CD4-positive, alpha-beta T cell treated with Interleukin-6 for 4 hours (primary cell): ENCODE results near the gene ZFP92.
A peak's percentile ranks its signal among the peaks of the same experiment; 100 is the strongest.
"Not testable (repeated sequence)": the region's sequence is repeated elsewhere in the genome, so short reads cannot be mapped to it uniquely, and the experiment has no call there.

Source experiments
- DNase-seq: peaks from one replicate; pipeline ENCODE4 v3.0.0-alpha.2; 2020; ENCODE audit warnings: mixed read lengths

The ZFP92 gene

GRCh38 chrX:153387345-153387744 is 23.9 kb upstream of the ZFP92 start:
- DNase-seq = no peak

- no peak for DNase-seq
These were observed 23.1 kb upstream of the ZFP92 start for GRCh38 chrX:153387987-153388721.

- DNase-seq = no peak
These were observed 22.4 kb upstream of the ZFP92 start for GRCh38 chrX:153388722-153389459.

GRCh38 chrX:153389460-153389768 is 21.9 kb upstream of the ZFP92 start:
- DNase-seq = not testable (repeated sequence)

GRCh38 chrX:153392642-153393321 is 18.5 kb upstream of the ZFP92 start:
- no peak for DNase-seq

GRCh38 chrX:153394612-153395011 is 16.7 kb upstream of the ZFP92 start:
- no peak for DNase-seq

- no peak for DNase-seq
These were observed 15.5 kb upstream of the ZFP92 start for GRCh38 chrX:153395613-153396319.

GRCh38 chrX:153396320-153397195 is 14.7 kb upstream of the ZFP92 start:
- DNase-seq = no peak

GRCh38 chrX:153397256-153397960 is 13.9 kb upstream of the ZFP92 start:
- no peak for DNase-seq

GRCh38 chrX:153398275-153398960 is 12.9 kb upstream of the ZFP92 start:
- no peak for DNase-seq

GRCh38 chrX:153400146-153401132 is 10.8 kb upstream of the ZFP92 start:
- DNase-seq = peak; percentile 59

GRCh38 chrX:153401133-153401764 is 10.0 kb upstream of the ZFP92 start, which contains the start of gene PNMA6E:
Gene PNMA6E (minus strand): TSS chrX:153401350. CDS start chrX:153398849, 2,501 bp downstream.
- DNase-seq = no peak

- DNase-seq = not testable (repeated sequence)
These were observed 6.9 kb upstream of the ZFP92 start for GRCh38 chrX:153404333-153404732.

GRCh38 chrX:153405426-153405825 is 5.8 kb upstream of the ZFP92 start:
- no peak for DNase-seq

GRCh38 chrX:153406011-153406410 is 5.3 kb upstream of the ZFP92 start:
- no peak for DNase-seq

- DNase-seq = no peak
These were observed 4.4 kb upstream of the ZFP92 start for GRCh38 chrX:153406903-153407302.

- no peak for DNase-seq
These were observed 3.5 kb upstream of the ZFP92 start for GRCh38 chrX:153407736-153408135.

- DNase-seq = no peak
These were observed 3.0 kb upstream of the ZFP92 start for GRCh38 chrX:153408221-153408721.

- no peak for DNase-seq
These were observed 2.4 kb upstream of the ZFP92 start for GRCh38 chrX:153408871-153409351.
